HG03378 (cell line): ENCODE results near the gene ENTPD8.
"Not testable (repeated sequence)": the region's sequence is repeated elsewhere in the genome, so short reads cannot be mapped to it uniquely, and the experiment has no call there.

Experiments
- ATAC-seq: cut with Tn5 transposase; IDR thresholded peaks from one replicate; pipeline ENCODE4 v1.9.1; 2021; ENCODE audit warnings: mild to moderate bottlenecking, moderate library complexity; ENCODE audit not compliant: unreplicated experiment

The ENTPD8 gene

GRCh38 chr9:137411645-137412380 is 29.3 kb downstream of the ENTPD8 start:
- ATAC-seq: no peak

- ATAC-seq: no peak
Measured at GRCh38 chr9:137411260-137411644, 29.9 kb downstream of the ENTPD8 start.

- ATAC-seq: no peak
Measured at GRCh38 chr9:137410891-137411249, 30.3 kb downstream of the ENTPD8 start.

- ATAC-seq: not testable (repeated sequence)
Measured at GRCh38 chr9:137410236-137410890, 30.8 kb downstream of the ENTPD8 start.

- no peak for ATAC-seq
Measured at GRCh38 chr9:137409515-137409914, 31.6 kb downstream of the ENTPD8 start.

- ATAC-seq: no peak
Measured at GRCh38 chr9:137408651-137409405, 32.3 kb downstream of the ENTPD8 start.

GRCh38 chr9:137407590-137408300 is 33.4 kb downstream of the ENTPD8 start:
- ATAC-seq: no peak

- ATAC-seq: no peak
Measured at GRCh38 chr9:137406876-137407589, 34.1 kb downstream of the ENTPD8 start.

GRCh38 chr9:137406085-137406760 is 34.9 kb downstream of the ENTPD8 start:
- ATAC-seq: no peak

- no peak for ATAC-seq
Measured at GRCh38 chr9:137405677-137406081, 35.5 kb downstream of the ENTPD8 start.

- ATAC-seq: no peak
Measured at GRCh38 chr9:137404961-137405567, 36.1 kb downstream of the ENTPD8 start.

GRCh38 chr9:137403269-137403668 is 37.9 kb downstream of the ENTPD8 start:
- ATAC-seq: no peak

- ATAC-seq: no peak
Measured at GRCh38 chr9:137402746-137403145, 38.4 kb downstream of the ENTPD8 start.

GRCh38 chr9:137398561-137399468 is 42.3 kb downstream of the ENTPD8 start:
- no peak for ATAC-seq

- ATAC-seq: no peak
Measured at GRCh38 chr9:137397675-137398423, 43.3 kb downstream of the ENTPD8 start.

GRCh38 chr9:137396634-137397367 is 44.4 kb downstream of the ENTPD8 start:
- no peak for ATAC-seq

- ATAC-seq: no peak
Measured at GRCh38 chr9:137396227-137396626, 44.9 kb downstream of the ENTPD8 start.
